Spleen (tissue), 3 donors: ENCODE results near the gene ANKRD6.

Source experiments
- POLR2A ChIP-seq, 3 donors: fragments of 450-650 bp; IDR thresholded peaks; one replicate each; pipeline ENCODE4 v1.5.1; 2017; ENCODE audit warnings: antibody characterized with exemption in 3 of 3, mild to moderate bottlenecking in 1 of 3
- POLR2AphosphoS5 ChIP-seq, 3 donors: sonication (generic); formaldehyde crosslinking; IDR thresholded peaks; one replicate each; pipeline ENCODE4 v1.5.1; 2017; ENCODE audit warnings: antibody characterized with exemption in 3 of 3

GRCh38 chr6:89555806-89556205 is 122.9 kb downstream of the ANKRD6 start:
- no peak for TF ChIP-seq POLR2AphosphoS5 (IDR thresholded peaks at IDR 0.05)
- TF ChIP-seq POLR2A (IDR thresholded peaks at IDR 0.05) = no peak
